ENCODE measurements around the gene GTF2A1L.
"Not testable (repeated sequence)": the region's sequence is repeated elsewhere in the genome, so short reads cannot be mapped to it uniquely, and the experiment has no call there.

DNA sequence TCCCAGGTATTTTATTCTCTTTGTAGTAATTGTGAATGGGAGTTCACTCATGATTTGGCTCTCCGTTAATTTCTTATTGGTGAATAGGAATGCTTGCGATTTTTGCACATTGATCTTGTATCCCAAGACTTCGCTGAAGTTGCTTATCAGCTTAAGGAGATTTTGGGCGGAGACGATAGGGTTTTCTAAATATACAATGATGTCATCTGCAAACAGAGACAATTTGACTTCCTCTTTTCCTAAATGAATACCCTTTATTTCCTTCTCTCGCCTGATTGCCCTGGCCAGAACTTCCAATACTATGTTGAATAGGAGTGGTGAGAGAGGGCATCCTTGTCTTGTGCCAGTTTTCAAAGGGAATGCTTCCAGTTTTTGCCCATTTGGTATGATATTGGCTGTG, 86.0 kb downstream of the GTF2A1L start:
- TF ChIP-seq, protein P1, sequence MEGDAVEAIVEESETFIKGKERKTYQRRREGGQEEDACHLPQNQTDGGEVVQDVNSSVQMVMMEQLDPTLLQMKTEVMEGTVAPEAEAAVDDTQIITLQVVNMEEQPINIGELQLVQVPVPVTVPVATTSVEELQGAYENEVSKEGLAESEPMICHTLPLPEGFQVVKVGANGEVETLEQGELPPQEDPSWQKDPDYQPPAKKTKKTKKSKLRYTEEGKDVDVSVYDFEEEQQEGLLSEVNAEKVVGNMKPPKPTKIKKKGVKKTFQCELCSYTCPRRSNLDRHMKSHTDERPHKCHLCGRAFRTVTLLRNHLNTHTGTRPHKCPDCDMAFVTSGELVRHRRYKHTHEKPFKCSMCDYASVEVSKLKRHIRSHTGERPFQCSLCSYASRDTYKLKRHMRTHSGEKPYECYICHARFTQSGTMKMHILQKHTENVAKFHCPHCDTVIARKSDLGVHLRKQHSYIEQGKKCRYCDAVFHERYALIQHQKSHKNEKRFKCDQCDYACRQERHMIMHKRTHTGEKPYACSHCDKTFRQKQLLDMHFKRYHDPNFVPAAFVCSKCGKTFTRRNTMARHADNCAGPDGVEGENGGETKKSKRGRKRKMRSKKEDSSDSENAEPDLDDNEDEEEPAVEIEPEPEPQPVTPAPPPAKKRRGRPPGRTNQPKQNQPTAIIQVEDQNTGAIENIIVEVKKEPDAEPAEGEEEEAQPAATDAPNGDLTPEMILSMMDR (IDR thresholded peaks at IDR 0.05) = not testable (repeated sequence)
- TF ChIP-seq EZH2, EZH2phosphoT487 (IDR thresholded peaks at IDR 0.05): not testable (repeated sequence)
